Measurements from ENCODE around the gene VWF.

- TF ChIP-seq CTCF (IDR thresholded peaks at IDR 0.05; ENCODE audit: low read depth, low read length) (no peak), EZH2phosphoT487 (IDR thresholded peaks at IDR 0.05; ENCODE audit: low read depth) (no peak)
Observed at GRCh38 chr12:6104027-6104426, 20.4 kb downstream of the VWF start.
